ENCODE data around the gene NRXN3.

DNA sequence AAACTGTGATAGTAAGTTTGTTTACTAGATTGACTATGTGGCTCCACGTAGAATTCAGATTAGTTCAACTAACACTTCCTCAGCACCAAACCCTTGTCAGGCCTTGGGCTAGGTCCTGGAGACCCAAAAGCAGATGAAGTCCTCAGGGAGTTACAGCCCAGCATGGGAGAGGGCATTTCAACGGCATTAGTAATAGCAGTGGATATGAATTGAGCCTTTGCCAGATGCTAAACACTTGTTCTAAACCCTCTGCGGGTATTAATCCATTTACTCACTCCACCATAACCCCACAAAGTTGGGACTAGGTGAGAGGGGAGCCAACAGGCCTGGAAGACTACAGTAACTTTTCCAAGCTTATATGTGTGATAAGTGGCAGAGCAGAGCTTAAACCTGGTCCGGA lies 1326.5 kb downstream of the NRXN3 start:
- TF ChIP-seq EZH2 (IDR thresholded peaks at IDR 0.05): no peak
- TF ChIP-seq, protein P1, sequence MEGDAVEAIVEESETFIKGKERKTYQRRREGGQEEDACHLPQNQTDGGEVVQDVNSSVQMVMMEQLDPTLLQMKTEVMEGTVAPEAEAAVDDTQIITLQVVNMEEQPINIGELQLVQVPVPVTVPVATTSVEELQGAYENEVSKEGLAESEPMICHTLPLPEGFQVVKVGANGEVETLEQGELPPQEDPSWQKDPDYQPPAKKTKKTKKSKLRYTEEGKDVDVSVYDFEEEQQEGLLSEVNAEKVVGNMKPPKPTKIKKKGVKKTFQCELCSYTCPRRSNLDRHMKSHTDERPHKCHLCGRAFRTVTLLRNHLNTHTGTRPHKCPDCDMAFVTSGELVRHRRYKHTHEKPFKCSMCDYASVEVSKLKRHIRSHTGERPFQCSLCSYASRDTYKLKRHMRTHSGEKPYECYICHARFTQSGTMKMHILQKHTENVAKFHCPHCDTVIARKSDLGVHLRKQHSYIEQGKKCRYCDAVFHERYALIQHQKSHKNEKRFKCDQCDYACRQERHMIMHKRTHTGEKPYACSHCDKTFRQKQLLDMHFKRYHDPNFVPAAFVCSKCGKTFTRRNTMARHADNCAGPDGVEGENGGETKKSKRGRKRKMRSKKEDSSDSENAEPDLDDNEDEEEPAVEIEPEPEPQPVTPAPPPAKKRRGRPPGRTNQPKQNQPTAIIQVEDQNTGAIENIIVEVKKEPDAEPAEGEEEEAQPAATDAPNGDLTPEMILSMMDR (IDR thresholded peaks at IDR 0.05): no peak
